Activated naive CD4-positive, alpha-beta T cell treated with Interleukin-2 at 50 U/mL for 16 hours (primary cell): ENCODE measurements around the gene PIANP.
"Not testable (repeated sequence)": the region's sequence is repeated elsewhere in the genome, so short reads cannot be mapped to it uniquely, and the experiment has no call there.

Source experiments
- DNase-seq: peaks from one replicate; pipeline ENCODE4 v3.0.0-alpha.2; 2020

The PIANP gene

GRCh38 chr12:6700646-6701051, at the start of gene PIANP:
TSS of gene PIANP (minus strand) at chr12:6700815. CDS start at chr12:6698061, 2,754 bp downstream.
- peak; percentile 45 for DNase-seq

- no peak for DNase-seq
Observed at GRCh38 chr12:6748761-6749160, 48.1 kb upstream of the PIANP start.

GRCh38 chr12:6747216-6747615, 46.6 kb upstream of the PIANP start:
- DNase-seq: no peak

- no peak for DNase-seq
Observed at GRCh38 chr12:6745741-6746525, 45.3 kb upstream of the PIANP start.

- peak; percentile 24 for DNase-seq
Observed at GRCh38 chr12:6743300-6743699, 42.7 kb upstream of the PIANP start.

- DNase-seq: no peak
Observed at GRCh38 chr12:6742834-6743233, 42.2 kb upstream of the PIANP start.

- DNase-seq: not testable (repeated sequence)
Observed at GRCh38 chr12:6742080-6742479, 41.5 kb upstream of the PIANP start.

- no peak for DNase-seq
Observed at GRCh38 chr12:6736754-6737153, 36.1 kb upstream of the PIANP start.

GRCh38 chr12:6735448-6736191, 35.0 kb upstream of the PIANP start:
- DNase-seq: peak; percentile 38

GRCh38 chr12:6734506-6735387, 34.1 kb upstream of the PIANP start:
- DNase-seq: no peak

- no peak for DNase-seq
Observed at GRCh38 chr12:6730169-6730568, 29.6 kb upstream of the PIANP start.

GRCh38 chr12:6729186-6729585, 28.6 kb upstream of the PIANP start:
- no peak for DNase-seq

- no peak for DNase-seq
Observed at GRCh38 chr12:6725350-6725749, 24.7 kb upstream of the PIANP start.

- no peak for DNase-seq
Observed at GRCh38 chr12:6724409-6724797, 23.8 kb upstream of the PIANP start.

- DNase-seq: peak; percentile 97
Observed at GRCh38 chr12:6723607-6724408, 23.2 kb upstream of the PIANP start, which contains the start of gene COPS7A. TSS of gene COPS7A (plus strand) at chr12:6724046. CDS start at chr12:6724657, 611 bp downstream.

GRCh38 chr12:6722863-6723262, 22.2 kb upstream of the PIANP start:
- no peak for DNase-seq

- no peak for DNase-seq
Observed at GRCh38 chr12:6716874-6717437, 16.3 kb upstream of the PIANP start.

GRCh38 chr12:6716031-6716873, 15.6 kb upstream of the PIANP start:
- not testable (repeated sequence) for DNase-seq

GRCh38 chr12:6708960-6709394, 8.4 kb upstream of the PIANP start:
- DNase-seq: no peak

- DNase-seq: not testable (repeated sequence)
Observed at GRCh38 chr12:6708351-6708750, 7.7 kb upstream of the PIANP start.

- DNase-seq: no peak
Observed at GRCh38 chr12:6703631-6704030, 3.0 kb upstream of the PIANP start.
